CD4-positive, alpha-beta T cell treated with Interleukin-4 for 1 hour (primary cell): Measurements from ENCODE around the gene THSD1.
"Not testable (repeated sequence)": the region's sequence is repeated elsewhere in the genome, so short reads cannot be mapped to it uniquely, and the experiment has no call there.

Experiments used
- DNase-seq, 2 donors: peaks; one replicate each; pipeline ENCODE4 v3.0.0-alpha.2; 2020 to 2022

Gene THSD1

GRCh38 chr13:52348983-52349780, 56.8 kb downstream of the THSD1 start:
- no peak for DNase-seq

DNA sequence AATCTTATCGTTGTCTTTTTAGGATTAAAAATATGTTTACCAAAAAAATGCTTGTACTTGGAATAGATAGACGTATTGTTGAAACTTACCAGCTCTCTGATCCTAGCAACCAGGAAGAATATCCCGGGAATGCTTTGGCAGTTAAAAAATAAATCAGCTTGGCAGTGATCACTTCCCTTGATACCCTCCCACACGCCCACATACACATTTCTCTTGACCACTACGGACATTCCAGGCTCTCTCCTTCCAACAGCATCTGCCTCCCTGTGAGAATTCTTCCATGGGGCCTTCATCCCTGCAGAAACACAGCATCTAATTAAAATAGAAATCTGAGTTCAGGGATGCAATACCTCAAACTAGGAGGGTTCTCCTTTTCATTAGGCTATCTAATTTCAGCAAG, 57.9 kb downstream of the THSD1 start:
- DNase-seq, result no peak

- DNase-seq, result no peak
Measured at GRCh38 chr13:52345631-52346251, 60.2 kb downstream of the THSD1 start.

DNA sequence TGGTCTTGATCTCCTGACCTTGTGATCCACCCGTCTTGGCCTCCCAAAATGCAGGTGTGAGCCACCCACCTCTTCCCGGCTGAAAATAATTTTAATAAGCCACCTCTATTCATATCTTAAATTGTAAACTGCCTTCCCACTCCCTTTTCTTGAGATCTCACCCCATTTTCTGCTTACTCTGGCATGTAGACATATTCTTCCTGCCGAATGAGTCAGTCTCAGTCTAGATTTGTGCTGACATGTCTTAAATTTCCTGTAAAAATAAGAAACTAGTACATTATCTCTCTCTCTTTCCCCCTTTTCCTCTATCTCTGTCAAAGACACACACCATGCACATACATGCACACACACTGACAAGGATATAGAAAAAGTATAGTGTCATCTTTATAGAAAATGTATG, 60.9 kb downstream of the THSD1 start:
- no peak for DNase-seq

DNA sequence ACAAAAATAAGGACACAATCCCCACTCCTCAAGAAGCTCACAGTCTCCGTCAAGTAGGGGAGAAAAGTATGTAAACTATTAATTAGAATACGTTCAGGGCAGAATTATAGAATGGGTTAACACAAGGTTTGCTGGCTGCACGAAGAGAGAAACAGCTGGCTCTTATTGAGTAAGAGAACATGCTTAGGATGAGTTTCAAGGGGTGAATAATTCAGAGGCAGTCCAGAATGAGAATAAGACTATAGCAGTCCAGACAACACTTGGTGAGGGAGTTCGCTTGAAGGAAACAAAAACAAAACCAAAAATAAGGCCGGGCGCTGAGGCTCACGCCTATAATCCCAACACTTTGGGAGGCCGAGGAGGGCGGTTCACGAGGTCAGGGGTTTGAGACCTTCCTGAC, 61.9 kb downstream of the THSD1 start:
- DNase-seq, result no peak

DNA sequence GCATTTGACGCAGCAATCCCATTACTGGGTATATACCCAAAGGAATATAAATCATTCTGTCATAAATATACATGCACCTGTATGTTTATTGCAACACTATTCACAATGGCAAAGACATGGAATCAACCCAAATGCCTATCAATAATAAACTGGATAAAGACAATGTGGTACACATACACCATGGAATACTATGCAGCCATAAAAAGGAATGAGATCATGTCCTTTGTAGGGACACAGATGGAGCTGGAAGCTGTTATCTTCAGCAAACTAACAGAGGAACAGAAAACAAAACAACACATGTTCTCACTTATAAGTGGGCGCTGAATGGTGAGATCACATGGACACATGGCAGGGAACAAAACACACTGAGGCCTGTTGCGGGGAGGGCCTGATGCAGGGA, 63.8 kb downstream of the THSD1 start:
- not testable (repeated sequence) for DNase-seq

DNA sequence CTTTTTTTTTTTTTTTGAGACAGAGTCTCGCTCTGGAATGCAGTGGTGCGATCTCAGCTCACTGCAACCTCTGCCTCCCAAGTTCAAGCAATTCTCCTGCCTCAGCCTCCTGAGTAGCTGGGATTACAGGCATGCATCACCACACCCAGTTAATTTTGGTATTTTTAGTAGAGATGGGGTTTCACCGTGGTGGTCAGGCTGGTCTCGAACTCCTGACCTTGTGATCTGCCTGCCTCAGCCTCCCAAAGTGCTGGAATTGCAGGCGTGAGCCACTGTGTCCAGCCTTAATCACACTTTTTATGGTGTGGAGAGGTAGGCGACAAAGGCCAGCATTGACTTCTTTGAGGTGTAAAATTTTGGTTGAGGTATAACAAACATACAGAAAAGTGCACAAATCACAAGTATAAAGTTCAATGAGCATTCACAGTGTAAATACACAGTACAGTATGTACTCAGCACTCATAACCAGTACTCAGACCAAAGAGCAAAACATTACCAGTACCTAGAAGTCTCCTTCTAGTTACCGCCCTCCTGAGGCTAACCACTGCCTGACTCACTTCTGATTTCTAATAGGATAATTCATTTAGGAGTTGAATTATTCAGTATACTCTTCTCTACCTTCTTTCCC, 68.0 kb downstream of the THSD1 start:
- not testable (repeated sequence) for DNase-seq

GRCh38 chr13:52334107-52334506, 71.9 kb downstream of the THSD1 start:
- not testable (repeated sequence) for DNase-seq

- DNase-seq, result not testable (repeated sequence)
Measured at GRCh38 chr13:52331844-52332243, 74.1 kb downstream of the THSD1 start.
